HepG2 (cell line): ENCODE data around the gene PLVAP. TPM values are rescaled to one million over a fixed set of nuclear protein-coding genes. Genes with fewer than 3 reads are reported as not detected.

Experiments
- ATAC-seq: fragments of 200-7000 bp; cut with Tn5 transposase; 3 replicates; pipeline ENCODE4 v1.9.1; 2020; ENCODE audit warnings: mild to moderate bottlenecking, moderate library complexity
- BruUV-seq: library from RNA; stranded (reverse); fragments of 400-500 nt; replicated peaks from 2 replicates; lab custom pipeline; 2021; lab: Mats Ljungman, UMichigan
- CTCF ChIA-PET: fragments of 300-600 bp; formaldehyde crosslinking; extraction: SDS; loops from one replicate; lab custom pipeline; 2021; ENCODE audit warnings: low total read pairs, inconsistent platforms, low intra/inter-chr PET ratio; lab: Yijun Ruan, JAX
- POLR2A ChIA-PET: fragments of 350-600 bp; sonication (Branson Sonifier 250); formaldehyde crosslinking; loops from one replicate; lab custom pipeline; 2020; ENCODE audit warnings: antibody characterized with exemption, inconsistent platforms; lab: Yijun Ruan, JAX
- DNase-seq: peaks from one replicate; pipeline ENCODE4 v3.0.0-alpha.2; 2015; ENCODE audit warnings: low spot score
- FAIRE-seq: peaks from 3 replicates; lab custom pipeline; 2011; peaks lifted over from hg19 to GRCh38; lab: Jason Lieb, UNC
- H2AFZ ChIP-seq: one replicate; pipeline ENCODE4 v1.6.1; 2011; ENCODE audit warnings: low read length, inconsistent platforms
- H3K27ac ChIP-seq: fragments of 300-600 bp; 3 replicates; pipeline ENCODE4 v1.8.0; 2011; ENCODE audit warnings: mixed run types, mild to moderate bottlenecking, mixed read lengths, low read length, inconsistent platforms; ENCODE audit not compliant: insufficient read depth; ENCODE audit errors: extremely low read length
- H3K27me3 ChIP-seq, 2 experiments: fragments of 200-600 bp in 1 of 2; 2 replicates in 1 of 2; 3 replicates in 1 of 2; pipeline versions ENCODE4 v1.6.0 to v1.8.0; 2011; ENCODE audit warnings: low read length in 2 of 2, mild to moderate bottlenecking in 2 of 2, moderate library complexity in 2 of 2, inconsistent platforms in 1 of 2; ENCODE audit not compliant: insufficient read depth in 2 of 2, control insufficient read depth in 1 of 2
- H3K36me3 ChIP-seq, 2 experiments: fragments of 200-600 bp in 1 of 2; replicated peaks in 1 of 2; 2 replicates in 1 of 2; 3 replicates in 1 of 2; pipeline versions ENCODE4 v1.5.1 to v1.8.0; 2011; ENCODE audit warnings: low read length in 2 of 2, inconsistent platforms in 1 of 2; ENCODE audit not compliant: insufficient read depth in 2 of 2, control insufficient read depth in 1 of 2
- H3K4me1 ChIP-seq: 2 replicates; pipeline ENCODE4 v1.5.1; 2012; ENCODE audit warnings: low read length, inconsistent platforms; ENCODE audit not compliant: insufficient read depth
- H3K4me2 ChIP-seq: 2 replicates; pipeline ENCODE4 v1.6.0; 2011; ENCODE audit warnings: low read depth, low read length, inconsistent platforms
- H3K4me3 ChIP-seq, 3 experiments: fragments of 200-600 bp in 1 of 3; sonication (generic), shearing (Covaris generic) in 1 of 3; replicated peaks in 1 of 3; 2 replicates each; pipeline ENCODE4 v1.5.1; 2011 to 2016; ENCODE audit warnings: low read length in 3 of 3, inconsistent platforms in 2 of 3, low read depth in 2 of 3, mild to moderate bottlenecking in 2 of 3, control low read depth in 1 of 3, mixed read lengths in 1 of 3; ENCODE audit not compliant: insufficient read depth in 1 of 3
- H3K79me2 ChIP-seq: one replicate; pipeline ENCODE4 v1.6.1; 2011; ENCODE audit warnings: low read length, inconsistent platforms; ENCODE audit not compliant: insufficient read depth
- H3K9ac ChIP-seq: 2 replicates; pipeline ENCODE4 v1.6.0; 2011; ENCODE audit warnings: mild to moderate bottlenecking, low read depth, low read length, inconsistent platforms; ENCODE audit not compliant: insufficient read depth
- H3K9me3 ChIP-seq: 2 replicates; pipeline ENCODE4 v1.5.1; 2012; ENCODE audit warnings: mild to moderate bottlenecking, low read length
- H4K20me1 ChIP-seq: 2 replicates; pipeline ENCODE4 v1.6.0; 2011; ENCODE audit warnings: inconsistent platforms, mild to moderate bottlenecking, low read length, moderate library complexity; ENCODE audit not compliant: insufficient read depth
- ADNP ChIP-seq: sonication (generic); formaldehyde crosslinking; IDR thresholded peaks from 2 replicates; pipeline ENCODE4 v1.4.0; 2020; ENCODE audit warnings: missing genetic modification reagents
- CHD4 ChIP-seq: fragments of 200-600 bp; sonication (generic); IDR thresholded peaks from 2 replicates; pipeline ENCODE4 v1.7.0; 2017; ENCODE audit warnings: mild to moderate bottlenecking, low read length, borderline replicate concordance
- TGIF2 ChIP-seq: IDR thresholded peaks from 2 replicates; pipeline ENCODE4 v1.6.1; 2016; ENCODE audit warnings: control low read depth, missing compliant biosample characterization
- UBTF ChIP-seq: sonication (generic); formaldehyde crosslinking; IDR thresholded peaks from 2 replicates; pipeline ENCODE4 v1.4.0; 2020; ENCODE audit warnings: mild to moderate bottlenecking, missing genetic modification reagents
- ZBTB43 ChIP-seq: sonication (generic); formaldehyde crosslinking; conservative IDR thresholded peaks from 2 replicates; pipeline ENCODE4 v1.4.0; 2020; ENCODE audit warnings: missing genetic modification reagents
- ZNF264 ChIP-seq: sonication (generic); formaldehyde crosslinking; IDR thresholded peaks from 2 replicates; pipeline ENCODE4 v1.4.0; 2020; ENCODE audit warnings: missing genetic modification reagents
- ZNF800 ChIP-seq: sonication (generic); formaldehyde crosslinking; IDR thresholded peaks from 2 replicates; pipeline ENCODE4 v1.4.0; 2020; ENCODE audit warnings: missing genetic modification reagents
- WGBS: methylation state at CpG from one replicate; pipeline ENCODE4 v1.1.6; 2017; ENCODE audit warnings: low lambda C conversion rate; 5-methylcytosine and 5-hydroxymethylcytosine counted together
- in situ Hi-C: cut with HindIII; loops from 2 replicates; pipeline ENCODE4 v1.10.0; 2017; ENCODE audit warnings: low pct_unique_long_range_greater_than_20kb; ENCODE audit not compliant: extremely low pct_ligation_motif_present
- intact Hi-C: fragments of 100-400 bp; cut with micrococcal nuclease; formaldehyde crosslinking; loops from one replicate; pipeline ENCODE4 v1.10.0; 2022; ENCODE audit not compliant: unreplicated experiment
- polyA plus RNA-seq, 8 experiments: library from polyadenylated mRNA; depleted of rRNA in 3 of 8; stranded (reverse) in 7 of 8; unstranded in 1 of 8; fragments of >200 nt; fragmentation: Illumina TruSeq in 4 of 8; extraction: Trizol in 4 of 8; gene quantifications; 2 replicates each; pipeline versions ENCODE4 v1.2.1 to v1.2.3, GENCODE V29; 2011 to 2016; ENCODE audit warnings: low read depth in 4 of 8, missing spikeins in 1 of 8, mixed read lengths in 1 of 8; ENCODE audit not compliant: insufficient read depth in 1 of 8
- total RNA-seq, 5 experiments: library from RNA; depleted of rRNA; stranded (reverse); fragments of >200 nt; fragmentation: Illumina TruSeq; extraction: Trizol; gene quantifications; 2 replicates each; pipeline ENCODE4 v1.2.3, GENCODE V29; 2016; ENCODE audit warnings: low read depth in 1 of 5
- TF ChIP-seq, protein P1 (sequence below): sonication (generic); formaldehyde crosslinking; conservative IDR thresholded peaks from 2 replicates; pipeline ENCODE4 v1.8.1; 2023; ENCODE audit warnings: missing genetic modification reagents
- TF ChIP-seq, protein P2 (sequence below): sonication (generic); formaldehyde crosslinking; IDR thresholded peaks from 2 replicates; pipeline ENCODE4 v1.4.0; 2020; ENCODE audit warnings: missing genetic modification reagents; ENCODE audit errors: not compliant biosample characterization

The PLVAP gene
- total and polyA plus RNA-seq, 2 of the 13 experiments (the other 11 are each of a cell fraction or from before 2014, with no cell fraction given): 0.26 TPM; not detected in 1

DNA sequence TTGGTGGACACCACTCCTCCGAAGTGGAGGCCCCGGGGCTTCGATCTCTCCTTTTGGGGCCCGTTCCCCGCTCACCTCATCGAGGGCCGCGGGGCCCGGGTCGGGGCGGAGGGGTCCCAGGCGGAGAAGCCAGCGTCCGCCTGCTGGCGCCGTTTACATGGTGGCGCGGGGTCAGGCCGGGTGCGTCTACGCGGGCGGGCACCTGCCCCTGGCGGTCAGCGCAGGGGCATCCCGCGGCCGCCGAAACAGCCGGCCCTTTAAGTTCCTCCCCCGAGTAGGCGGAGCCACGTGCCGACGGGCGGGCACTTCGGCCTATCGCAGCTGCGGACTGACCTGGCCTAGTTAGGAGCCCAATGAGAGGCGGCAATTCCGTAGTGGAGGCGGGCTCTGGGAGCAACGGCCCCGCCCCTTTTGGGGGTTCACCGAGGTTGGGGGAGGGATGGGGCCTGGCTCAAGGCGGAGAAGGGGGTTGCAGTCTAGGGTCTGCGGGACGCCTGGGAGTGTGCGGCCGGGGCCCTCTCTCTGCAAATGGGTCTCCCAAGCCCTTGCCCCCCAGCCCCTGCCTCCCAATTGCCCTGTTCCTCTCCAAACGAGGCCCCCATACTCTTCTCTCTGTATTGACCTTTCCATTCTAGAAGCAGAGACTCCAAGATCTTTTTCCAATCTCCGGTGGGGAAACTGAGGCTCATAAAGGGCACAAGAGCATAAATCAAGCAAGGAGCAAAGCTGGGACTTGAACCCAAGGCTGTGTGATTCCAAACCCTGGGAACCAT is 73.8 kb downstream of the PLVAP start, which contains the start of gene ABHD8:
Gene ABHD8, minus strand, starts transcription at position 259 of the 773 bp plus-strand sequence. CDS start 1,809 bp downstream, outside the sequence.
- Histone ChIP-seq H3K79me2 (peaks cover 3% of the 10 kb centered on the region), H3K4me2 (peak within 1 kb of the TSS; percentile 97), H3K27ac (peak within 1 kb of the TSS; percentile 57), H3K4me3 (peak within 1 kb of the TSS; percentile 81 to 88 (median 81)), H2AFZ (peak within 1 kb of the TSS; percentile 35), H3K9ac (peak within 1 kb of the TSS; percentile 76), H3K9me3 (peaks cover 1% of the 10 kb centered on the region; the same call in 1 of the 2 replicates), H3K36me3 (peaks cover 0 to 3% of the 10 kb centered on the region in 2 experiments; a peak in 1 of 5 replicates), H3K4me1 (peaks cover 33% of the 10 kb centered on the region), H4K20me1 (no peaks in the 10 kb centered on the region), H3K27me3 (no peaks in the 10 kb centered on the region)
- peak; percentile 36 for FAIRE-seq
- intact Hi-C loops (loop anchor here (1.0 kb wide), 1 partner anchor 88 kb away; the partner anchor contains the start of gene USE1), in situ Hi-C loops (no loop called here)
- 0% methylated on average over 9 of the region's 52 CpGs for WGBS
- ChIA-PET CTCF (no interaction called here), POLR2A (interaction anchor here (0.6 to 1.8 kb wide), 5 partner anchors 48 to 88 kb away, joined by 3 to 6 read pairs (median 3); partner anchors contain the start of gene USE1)
- ATAC-seq: peak; percentile 88
- BruUV-seq: no TSS peak
- DNase-seq: peak; percentile 93
- no peak for TF ChIP-seq ZNF264 (CRISPR knock-in tag)
- TF ChIP-seq ZNF800 (CRISPR knock-in tag): 0 out of 2 replicates have a peak, but pooled peaks have one; percentile 42
- TF ChIP-seq, protein P1, sequence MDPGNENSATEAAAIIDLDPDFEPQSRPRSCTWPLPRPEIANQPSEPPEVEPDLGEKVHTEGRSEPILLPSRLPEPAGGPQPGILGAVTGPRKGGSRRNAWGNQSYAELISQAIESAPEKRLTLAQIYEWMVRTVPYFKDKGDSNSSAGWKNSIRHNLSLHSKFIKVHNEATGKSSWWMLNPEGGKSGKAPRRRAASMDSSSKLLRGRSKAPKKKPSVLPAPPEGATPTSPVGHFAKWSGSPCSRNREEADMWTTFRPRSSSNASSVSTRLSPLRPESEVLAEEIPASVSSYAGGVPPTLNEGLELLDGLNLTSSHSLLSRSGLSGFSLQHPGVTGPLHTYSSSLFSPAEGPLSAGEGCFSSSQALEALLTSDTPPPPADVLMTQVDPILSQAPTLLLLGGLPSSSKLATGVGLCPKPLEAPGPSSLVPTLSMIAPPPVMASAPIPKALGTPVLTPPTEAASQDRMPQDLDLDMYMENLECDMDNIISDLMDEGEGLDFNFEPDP (CRISPR knock-in tag): no peak
- peak; percentile 73 for TF ChIP-seq UBTF (CRISPR knock-in tag)
- no peak for TF ChIP-seq ADNP (CRISPR knock-in tag)
- TF ChIP-seq ZBTB43 (CRISPR knock-in tag): peak; percentile 27; the same call in 1 of the 2 replicates
- peak; percentile 73; the same call in 1 of the 2 replicates for TF ChIP-seq CHD4
- TF ChIP-seq, protein P2, sequence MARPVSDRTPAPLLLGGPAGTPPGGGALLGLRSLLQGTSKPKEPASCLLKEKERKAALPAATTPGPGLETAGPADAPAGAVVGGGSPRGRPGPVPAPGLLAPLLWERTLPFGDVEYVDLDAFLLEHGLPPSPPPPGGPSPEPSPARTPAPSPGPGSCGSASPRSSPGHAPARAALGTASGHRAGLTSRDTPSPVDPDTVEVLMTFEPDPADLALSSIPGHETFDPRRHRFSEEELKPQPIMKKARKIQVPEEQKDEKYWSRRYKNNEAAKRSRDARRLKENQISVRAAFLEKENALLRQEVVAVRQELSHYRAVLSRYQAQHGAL (CRISPR knock-in tag): no peak
- TF ChIP-seq TGIF2: no peak
